ENCODE results near the gene NDFIP2.

The NDFIP2 gene

GRCh38 chr13:79497852-79498251, 16.9 kb downstream of the NDFIP2 start:
- no peak for FAIRE-seq

DNA sequence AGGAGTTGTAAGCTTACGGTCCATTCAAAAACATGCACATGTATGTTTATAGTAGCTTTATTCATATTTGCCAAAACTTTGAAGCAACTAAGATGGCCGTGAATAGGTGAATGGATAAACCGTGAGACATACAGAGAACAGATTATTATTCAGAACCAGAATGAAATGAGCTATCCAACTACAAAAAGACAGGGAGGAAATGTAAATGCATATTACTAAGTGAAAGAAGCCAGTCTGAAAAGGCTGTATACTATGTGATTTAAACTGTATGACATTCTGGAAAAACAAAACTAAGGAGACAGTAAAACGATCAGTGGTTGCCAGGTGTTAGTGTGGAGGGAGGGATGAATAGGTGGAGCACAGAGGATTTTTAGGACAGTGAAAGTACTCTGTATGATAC, 19.9 kb downstream of the NDFIP2 start:
- FAIRE-seq, result no peak

DNA sequence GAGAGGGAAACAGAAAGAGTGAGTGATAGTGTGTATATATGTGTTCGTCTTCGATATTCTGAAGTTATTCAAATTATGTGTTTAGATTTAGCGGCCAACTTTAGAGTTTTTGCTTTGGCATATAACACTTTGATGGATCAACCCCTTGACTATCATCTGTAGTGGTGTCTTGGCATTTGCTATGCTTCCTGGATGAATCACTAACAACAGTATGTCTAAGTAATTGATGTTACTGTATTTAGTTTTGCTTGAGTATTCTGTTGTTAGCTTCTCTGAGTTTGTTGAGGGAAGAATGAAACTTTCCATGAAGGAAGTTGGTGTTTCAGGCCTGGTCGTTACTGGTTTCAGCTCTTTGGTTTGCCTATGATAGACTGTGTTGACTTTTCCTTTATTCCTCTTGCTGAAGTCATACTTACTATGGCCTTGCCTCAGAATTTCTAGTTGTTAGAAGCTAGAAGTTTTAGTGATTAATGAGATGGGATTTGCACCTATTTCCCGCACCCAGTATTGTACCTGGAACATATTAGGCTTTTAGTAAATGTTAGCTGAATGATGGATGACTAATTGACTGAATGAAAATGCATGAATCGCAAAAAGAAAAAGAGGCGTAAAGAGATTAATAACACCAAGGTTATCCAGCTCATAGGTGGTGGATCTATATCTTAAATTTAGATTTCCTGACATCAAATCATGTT, 20.7 kb downstream of the NDFIP2 start:
- no peak for FAIRE-seq

- FAIRE-seq, result no peak
These were observed 22.0 kb downstream of the NDFIP2 start for GRCh38 chr13:79502859-79503468.

- no peak for FAIRE-seq
These were observed 22.6 kb downstream of the NDFIP2 start for GRCh38 chr13:79503473-79504017.

GRCh38 chr13:79508224-79508961, 27.4 kb downstream of the NDFIP2 start:
- no peak for FAIRE-seq

- no peak for FAIRE-seq
These were observed 30.7 kb downstream of the NDFIP2 start for GRCh38 chr13:79511611-79512010.

DNA sequence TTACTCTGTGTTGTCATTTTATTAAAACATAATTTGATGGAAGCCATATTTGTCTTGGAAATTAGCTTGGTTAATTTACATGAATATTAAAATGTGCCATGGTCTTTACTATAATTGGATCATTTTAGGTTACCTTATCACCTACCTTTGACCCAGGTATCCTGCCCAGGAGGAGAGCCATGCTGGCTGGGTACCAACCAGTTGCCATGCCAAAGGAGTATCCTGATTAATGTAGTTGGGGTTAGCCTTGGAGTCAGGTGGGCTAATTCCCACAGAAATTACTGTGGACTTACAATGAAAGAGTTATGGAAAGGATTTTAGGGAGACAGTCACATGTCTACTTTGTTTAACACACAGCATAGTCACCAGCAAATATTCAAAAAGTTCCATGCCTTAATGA, 32.0 kb downstream of the NDFIP2 start:
- no peak for FAIRE-seq

GRCh38 chr13:79516595-79516994, 35.6 kb downstream of the NDFIP2 start:
- no peak for FAIRE-seq

- no peak for FAIRE-seq
These were observed 38.3 kb downstream of the NDFIP2 start for GRCh38 chr13:79519255-79519654.

GRCh38 chr13:79522583-79522982, 41.6 kb downstream of the NDFIP2 start:
- FAIRE-seq, result no peak

- no peak for FAIRE-seq
These were observed 44.3 kb downstream of the NDFIP2 start for GRCh38 chr13:79525064-79525857.

DNA sequence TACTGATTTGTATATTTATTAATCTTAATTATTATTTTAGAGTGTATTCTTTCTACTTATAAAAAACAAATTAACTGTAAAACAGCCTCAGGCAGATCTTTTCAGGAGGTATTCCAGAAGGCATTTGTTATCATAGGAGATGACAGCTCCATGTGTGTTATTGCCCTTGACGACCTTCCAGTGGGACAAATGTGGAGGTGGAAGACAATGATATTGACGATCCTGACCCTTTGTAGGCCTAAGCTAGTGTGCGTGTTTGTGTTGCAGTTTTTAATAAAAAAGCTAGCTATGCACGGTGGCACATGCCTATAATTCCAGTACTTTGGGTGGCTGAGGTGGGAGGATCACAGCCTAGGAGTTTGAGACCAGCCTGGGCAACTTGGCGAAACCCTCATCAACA, 46.7 kb downstream of the NDFIP2 start:
- FAIRE-seq, result no peak

GRCh38 chr13:79528356-79528755, 47.4 kb downstream of the NDFIP2 start:
- FAIRE-seq, result no peak

DNA sequence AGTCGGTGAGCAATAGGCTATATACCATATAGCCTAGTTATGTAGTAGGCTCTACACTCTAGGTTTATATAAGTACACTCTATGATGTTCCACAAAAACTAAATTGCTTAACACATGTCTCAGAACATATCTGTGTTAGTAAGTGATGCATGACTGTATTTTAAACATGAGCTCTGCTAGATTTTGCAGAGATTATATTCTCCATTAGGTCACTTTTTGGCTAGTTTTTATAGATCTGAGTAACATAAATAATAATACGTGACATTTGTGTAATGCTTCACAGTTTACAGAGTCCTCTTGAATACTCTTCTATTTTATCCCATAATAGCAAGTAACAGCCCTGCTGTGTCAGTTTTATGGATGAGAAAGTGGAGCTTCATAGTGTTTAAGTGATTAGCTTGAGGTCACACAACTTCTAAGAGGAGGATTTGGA, 47.8 kb downstream of the NDFIP2 start:
- FAIRE-seq, result no peak

GRCh38 chr13:79529817-79530216, 48.9 kb downstream of the NDFIP2 start:
- no peak for FAIRE-seq

DNA sequence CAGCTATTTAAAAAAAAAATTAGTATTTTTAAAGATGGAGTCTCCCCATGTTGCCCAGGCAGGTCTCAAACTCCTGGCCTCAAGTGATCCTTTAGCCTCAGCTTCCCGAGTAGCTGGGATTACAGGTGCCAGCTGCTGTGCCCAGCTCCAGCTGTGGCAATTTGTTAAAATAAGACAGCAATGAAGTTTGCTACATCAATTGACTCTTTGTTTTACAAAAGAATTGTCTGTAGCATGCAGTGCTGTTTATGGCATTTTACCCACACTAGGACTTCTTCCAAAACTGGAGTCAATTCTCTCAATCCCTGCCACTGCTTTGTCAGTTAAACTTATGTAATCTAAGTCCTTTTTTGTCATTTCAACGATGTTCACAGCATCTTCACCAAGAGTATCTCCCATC, 49.3 kb downstream of the NDFIP2 start:
- no peak for FAIRE-seq

- FAIRE-seq, result no peak
These were observed 50.7 kb downstream of the NDFIP2 start for GRCh38 chr13:79531542-79532254.

DNA sequence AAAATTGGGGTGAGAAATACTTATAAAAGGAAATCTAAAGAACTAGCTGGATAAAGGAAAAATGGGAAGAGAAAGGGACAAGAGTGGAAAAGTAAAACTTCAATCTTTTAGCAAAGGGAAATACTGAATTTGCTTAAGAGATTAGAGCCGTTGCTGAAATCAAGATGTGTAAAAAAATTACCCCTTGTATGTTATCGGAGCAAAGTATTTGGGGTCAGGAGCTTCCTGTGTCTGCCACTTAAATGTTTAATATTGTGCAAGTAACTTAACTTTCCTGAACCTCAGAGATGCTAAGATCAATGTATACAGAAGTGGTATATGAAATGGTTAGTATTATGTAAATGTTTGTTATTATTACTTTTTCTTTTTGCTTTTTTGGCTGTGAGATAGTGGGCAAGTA, 51.6 kb downstream of the NDFIP2 start:
- FAIRE-seq, result no peak

GRCh38 chr13:79533781-79534400, 52.9 kb downstream of the NDFIP2 start:
- no peak for FAIRE-seq

DNA sequence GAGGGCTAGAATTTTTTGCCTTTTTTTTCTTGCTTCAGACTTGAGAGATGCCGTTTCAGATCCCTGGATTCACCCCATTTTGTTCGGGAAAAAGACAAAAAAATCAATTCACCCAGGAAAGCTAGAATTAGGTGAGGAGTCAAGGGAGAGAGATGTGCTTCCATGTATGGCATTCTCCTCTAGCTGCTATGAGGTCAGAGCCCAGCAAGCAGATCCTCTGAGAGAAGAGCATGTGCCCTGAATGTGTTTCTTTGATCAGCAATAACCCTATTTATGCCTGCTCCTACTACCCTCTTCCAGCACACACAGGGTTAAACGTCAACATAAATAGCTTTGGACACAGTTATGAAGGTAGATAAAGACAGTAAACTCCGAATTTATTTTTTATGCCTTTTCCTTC, 53.6 kb downstream of the NDFIP2 start:
- FAIRE-seq, result no peak

DNA sequence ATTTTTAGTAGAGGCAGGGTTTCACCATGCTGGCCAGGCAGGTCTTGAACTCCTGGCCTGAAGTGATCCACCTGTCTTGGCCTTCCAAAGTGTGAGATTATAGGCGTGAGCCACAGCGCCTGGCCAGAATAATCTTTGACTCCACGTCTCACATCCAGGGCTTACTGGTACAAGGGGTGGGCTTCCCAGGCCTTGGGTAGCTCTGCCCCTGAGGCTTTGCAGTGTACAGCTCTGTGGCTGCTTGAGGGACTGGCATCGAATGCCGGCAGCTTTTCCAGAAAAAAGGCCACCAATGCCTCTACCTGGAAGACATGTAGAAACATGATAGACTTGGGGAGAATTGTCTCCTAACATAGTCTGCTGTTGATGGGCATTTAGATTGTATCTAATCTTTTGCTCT, 57.8 kb downstream of the NDFIP2 start:
- FAIRE-seq, result no peak

Measured in colon (tissue), 2 donors.